Liver (tissue), 9 donors: Measurements from ENCODE around the gene SLC43A3. TPM values are rescaled to one million over a fixed set of nuclear protein-coding genes. Genes with fewer than 3 reads are reported as not detected.

ENCODE experiments used
- DNase-seq: peaks from one replicate; pipeline ENCODE4 v3.0.0-alpha.2; 2017; ENCODE audit warnings: low spot score
- H3K27ac ChIP-seq, 2 donors: one replicate each; pipeline ENCODE4 v1.7.0; 2013; ENCODE audit warnings: inconsistent platforms in 2 of 2, low read length in 2 of 2, control low read depth in 1 of 2, low read depth in 1 of 2, mild to moderate bottlenecking in 1 of 2
- H3K27me3 ChIP-seq, 4 donors: one replicate each; pipeline versions ENCODE4 v1.6.1 to v1.7.0; 2013; ENCODE audit warnings: low read length in 3 of 4, inconsistent platforms in 1 of 4, mild to moderate bottlenecking in 1 of 4, moderate library complexity in 1 of 4; ENCODE audit not compliant: control insufficient read depth in 4 of 4, insufficient read depth in 4 of 4
- H3K36me3 ChIP-seq, 4 donors: one replicate each; pipeline versions ENCODE4 v1.6.1 to v1.7.0; 2013; ENCODE audit warnings: low read length in 3 of 4, mild to moderate bottlenecking in 3 of 4, low read depth in 1 of 4, moderate library complexity in 1 of 4; ENCODE audit not compliant: control insufficient read depth in 4 of 4, insufficient read depth in 3 of 4
- H3K4me1 ChIP-seq, 4 donors: one replicate each; pipeline versions ENCODE4 v1.6.1 to v1.7.0; 2013; ENCODE audit warnings: low read length in 3 of 4, mild to moderate bottlenecking in 3 of 4, moderate library complexity in 1 of 4; ENCODE audit not compliant: control insufficient read depth in 4 of 4, insufficient read depth in 4 of 4
- H3K4me3 ChIP-seq, 3 donors: one replicate each; pipeline versions ENCODE4 v1.6.1 to v1.7.0; 2013; ENCODE audit warnings: low read length in 3 of 3, control low read depth in 1 of 3, low read depth in 1 of 3, mild to moderate bottlenecking in 1 of 3
- H3K9ac ChIP-seq, 2 donors: one replicate each; pipeline ENCODE4 v1.7.0; 2013; ENCODE audit warnings: low read length in 2 of 2, mild to moderate bottlenecking in 2 of 2, moderate library complexity in 2 of 2, control low read depth in 1 of 2, low read depth in 1 of 2
- H3K9me3 ChIP-seq, 4 donors: one replicate each; pipeline versions ENCODE4 v1.6.1 to v1.7.0; 2013; ENCODE audit warnings: low read length in 3 of 4; ENCODE audit not compliant: control insufficient read depth in 4 of 4
- EGR1 ChIP-seq, 2 donors: IDR thresholded peaks; 2 replicates each; pipeline ENCODE4 v1.6.1; 2016 to 2018; ENCODE audit warnings: antibody characterized with exemption in 2 of 2, low read depth in 2 of 2
- FOXA1 ChIP-seq: IDR thresholded peaks from 2 replicates; pipeline ENCODE4 v1.6.1; 2016; ENCODE audit warnings: antibody characterized with exemption
- FOXA2 ChIP-seq: IDR thresholded peaks from 2 replicates; pipeline ENCODE4 v1.6.1; 2016; ENCODE audit warnings: antibody characterized with exemption
- GABPA ChIP-seq, 2 donors: IDR thresholded peaks in 1 of 2; conservative IDR thresholded peaks in 1 of 2; 2 replicates each; pipeline ENCODE4 v1.6.1; 2016; ENCODE audit warnings: antibody characterized with exemption in 2 of 2, mild to moderate bottlenecking in 1 of 2, moderate library complexity in 1 of 2
- HNF4A ChIP-seq, 2 donors: conservative IDR thresholded peaks; 2 replicates each; pipeline ENCODE4 v1.6.1; 2016; ENCODE audit warnings: antibody characterized with exemption in 2 of 2, mild to moderate bottlenecking in 2 of 2
- HNF4G ChIP-seq: IDR thresholded peaks from 2 replicates; pipeline ENCODE4 v1.6.1; 2016; ENCODE audit warnings: antibody characterized with exemption
- JUND ChIP-seq, 2 donors: IDR thresholded peaks; 2 replicates each; pipeline ENCODE4 v1.6.1; 2016; ENCODE audit warnings: antibody characterized with exemption in 2 of 2
- NR2F2 ChIP-seq: IDR thresholded peaks from 2 replicates; pipeline ENCODE4 v1.6.1; 2016; ENCODE audit warnings: antibody characterized with exemption
- RXRA ChIP-seq, 2 donors: IDR thresholded peaks; 2 replicates each; pipeline ENCODE4 v1.6.1; 2017 to 2018; ENCODE audit warnings: antibody characterized with exemption in 2 of 2, mild to moderate bottlenecking in 1 of 2
- SP1 ChIP-seq: IDR thresholded peaks from 2 replicates; pipeline ENCODE4 v1.6.1; 2018; ENCODE audit warnings: antibody characterized with exemption, mild to moderate bottlenecking
- TAF1 ChIP-seq: conservative IDR thresholded peaks from 2 replicates; pipeline ENCODE4 v1.6.1; 2016; ENCODE audit warnings: antibody characterized with exemption, mild to moderate bottlenecking
- YY1 ChIP-seq: IDR thresholded peaks from 2 replicates; pipeline ENCODE4 v1.6.1; 2016; ENCODE audit warnings: antibody characterized with exemption, mild to moderate bottlenecking
- WGBS: extraction: QIAGEN DNeasy Blood & Tissue Kit; methylation state at CpG from one replicate; pipeline ENCODE4 v1.1.7; 2013; 5-methylcytosine and 5-hydroxymethylcytosine counted together
- polyA plus RNA-seq, 2 donors: library from polyadenylated mRNA; stranded (reverse) in 1 of 2; unstranded in 1 of 2; fragments of 200-250 nt in 1 of 2; fragments of >200 nt in 1 of 2; fragmentation: Nextera tagmentation in 1 of 2; extraction: Ambion mirVana in 1 of 2; gene quantifications; one replicate each; pipeline versions ENCODE4 v1.2.1 to v1.2.3, GENCODE V29; 2013 to 2015
- total RNA-seq, 2 donors: library from RNA; depleted of rRNA; stranded (reverse); fragments of >200 nt; gene quantifications; one replicate each; pipeline ENCODE4 v1.2.3, GENCODE V29; 2014
- TF ChIP-seq, protein P1 (sequence below): IDR thresholded peaks from 2 replicates; pipeline ENCODE4 v1.6.1; 2016; ENCODE audit warnings: antibody characterized with exemption
- TF ChIP-seq, protein P2 (sequence below): IDR thresholded peaks from 2 replicates; pipeline ENCODE4 v1.6.1; 2016; ENCODE audit warnings: antibody characterized with exemption
- TF ChIP-seq, protein P3 (sequence below): fragments of 150-350 bp; IDR thresholded peaks from 2 replicates; pipeline ENCODE4 v1.5.1; 2017; ENCODE audit warnings: improper control_type of control experiment, low read depth, low read length; ENCODE audit not compliant: missing input control
- TF ChIP-seq, protein P4 (sequence below): IDR thresholded peaks from 2 replicates; pipeline ENCODE4 v1.6.1; 2016; ENCODE audit warnings: antibody characterized with exemption
- TF ChIP-seq, protein P5 (sequence below): IDR thresholded peaks from 2 replicates; pipeline ENCODE4 v1.6.1; 2016; ENCODE audit warnings: antibody characterized with exemption, mild to moderate bottlenecking
- donor health status: healthy.
- donor health status: healthy.
- donor health status: healthy.
- donor health status: healthy.
- donor health status: healthy.

Gene SLC43A3
- total and polyA plus RNA-seq, 4 donors, result 47.2 to 152 (median 93.0) TPM

DNA sequence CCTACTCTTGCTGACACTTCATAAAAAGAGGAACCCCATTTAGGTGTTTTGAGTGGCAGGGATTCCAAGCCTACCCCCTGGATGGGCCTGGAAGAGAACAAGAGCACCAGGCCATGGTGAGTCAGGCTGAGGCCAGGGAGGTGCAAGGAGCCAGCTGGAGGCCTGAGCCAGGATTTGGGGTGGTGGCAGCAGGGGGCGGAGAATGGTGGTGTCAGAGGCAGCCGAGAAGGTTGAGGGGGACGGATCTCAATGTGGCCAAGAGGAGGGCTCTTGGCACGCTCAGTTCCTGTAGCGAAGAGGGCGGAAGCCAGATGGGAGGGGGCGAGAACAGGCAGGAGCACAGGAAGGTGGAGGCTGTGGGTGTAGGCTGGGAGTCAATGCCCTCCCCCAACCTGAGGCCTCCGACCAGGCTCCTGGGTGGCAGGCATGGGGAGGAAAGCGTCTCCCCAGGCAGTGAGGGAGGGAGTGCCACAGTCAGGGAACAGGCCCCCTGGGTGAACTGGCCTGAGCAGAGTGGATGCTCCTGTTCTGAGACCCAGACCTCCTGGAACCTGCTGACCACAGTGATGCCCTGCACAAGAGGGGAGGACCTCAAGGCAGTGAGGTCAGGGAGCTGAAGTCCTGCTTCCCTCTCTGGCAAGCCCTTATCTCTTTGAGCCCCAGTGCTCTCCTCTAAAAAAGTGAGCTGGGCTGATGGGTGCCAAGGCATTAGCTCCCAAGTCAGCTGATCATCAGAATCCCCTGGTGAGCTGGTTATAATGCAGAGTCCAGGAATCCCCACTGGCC is 47.3 kb upstream of the SLC43A3 start:
- WGBS, result 65% methylated on average over 9 of the region's 9 CpGs
- peaks cover 0 to 2% (median 0%) of the 10 kb centered on the region in 4 donors for H3K36me3 ChIP-seq
- H3K27ac ChIP-seq, result no peak overlapping the region
- no peak for DNase-seq
- no peaks in the 10 kb centered on the region for H3K27me3 ChIP-seq
- H3K9me3 ChIP-seq, result no peaks in the 10 kb centered on the region
- no peak overlapping the region for H3K4me3 ChIP-seq
- peaks cover 8 to 46% (median 27%) of the 10 kb centered on the region in 4 donors for H3K4me1 ChIP-seq
- no peak overlapping the region for H3K9ac ChIP-seq
- TF ChIP-seq NR2F2, result no peak
- no peak for TF ChIP-seq TAF1
- no peak for TF ChIP-seq GABPA (IDR thresholded peaks at IDR 0.05 in 1 of 2, conservative IDR thresholded peaks at IDR 0.05 in 1 of 2)
- TF ChIP-seq, protein P1, sequence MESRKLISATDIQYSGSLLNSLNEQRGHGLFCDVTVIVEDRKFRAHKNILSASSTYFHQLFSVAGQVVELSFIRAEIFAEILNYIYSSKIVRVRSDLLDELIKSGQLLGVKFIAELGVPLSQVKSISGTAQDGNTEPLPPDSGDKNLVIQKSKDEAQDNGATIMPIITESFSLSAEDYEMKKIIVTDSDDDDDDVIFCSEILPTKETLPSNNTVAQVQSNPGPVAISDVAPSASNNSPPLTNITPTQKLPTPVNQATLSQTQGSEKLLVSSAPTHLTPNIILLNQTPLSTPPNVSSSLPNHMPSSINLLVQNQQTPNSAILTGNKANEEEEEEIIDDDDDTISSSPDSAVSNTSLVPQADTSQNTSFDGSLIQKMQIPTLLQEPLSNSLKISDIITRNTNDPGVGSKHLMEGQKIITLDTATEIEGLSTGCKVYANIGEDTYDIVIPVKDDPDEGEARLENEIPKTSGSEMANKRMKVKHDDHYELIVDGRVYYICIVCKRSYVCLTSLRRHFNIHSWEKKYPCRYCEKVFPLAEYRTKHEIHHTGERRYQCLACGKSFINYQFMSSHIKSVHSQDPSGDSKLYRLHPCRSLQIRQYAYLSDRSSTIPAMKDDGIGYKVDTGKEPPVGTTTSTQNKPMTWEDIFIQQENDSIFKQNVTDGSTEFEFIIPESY, result no peak
- TF ChIP-seq EGR1 (IDR thresholded peaks at IDR 0.05; ENCODE audit: low read depth in 2 of 2), result no peak
- TF ChIP-seq HNF4G, result no peak
- TF ChIP-seq, protein P2, sequence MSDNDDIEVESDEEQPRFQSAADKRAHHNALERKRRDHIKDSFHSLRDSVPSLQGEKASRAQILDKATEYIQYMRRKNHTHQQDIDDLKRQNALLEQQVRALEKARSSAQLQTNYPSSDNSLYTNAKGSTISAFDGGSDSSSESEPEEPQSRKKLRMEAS, result no peak
- TF ChIP-seq, protein P3, sequence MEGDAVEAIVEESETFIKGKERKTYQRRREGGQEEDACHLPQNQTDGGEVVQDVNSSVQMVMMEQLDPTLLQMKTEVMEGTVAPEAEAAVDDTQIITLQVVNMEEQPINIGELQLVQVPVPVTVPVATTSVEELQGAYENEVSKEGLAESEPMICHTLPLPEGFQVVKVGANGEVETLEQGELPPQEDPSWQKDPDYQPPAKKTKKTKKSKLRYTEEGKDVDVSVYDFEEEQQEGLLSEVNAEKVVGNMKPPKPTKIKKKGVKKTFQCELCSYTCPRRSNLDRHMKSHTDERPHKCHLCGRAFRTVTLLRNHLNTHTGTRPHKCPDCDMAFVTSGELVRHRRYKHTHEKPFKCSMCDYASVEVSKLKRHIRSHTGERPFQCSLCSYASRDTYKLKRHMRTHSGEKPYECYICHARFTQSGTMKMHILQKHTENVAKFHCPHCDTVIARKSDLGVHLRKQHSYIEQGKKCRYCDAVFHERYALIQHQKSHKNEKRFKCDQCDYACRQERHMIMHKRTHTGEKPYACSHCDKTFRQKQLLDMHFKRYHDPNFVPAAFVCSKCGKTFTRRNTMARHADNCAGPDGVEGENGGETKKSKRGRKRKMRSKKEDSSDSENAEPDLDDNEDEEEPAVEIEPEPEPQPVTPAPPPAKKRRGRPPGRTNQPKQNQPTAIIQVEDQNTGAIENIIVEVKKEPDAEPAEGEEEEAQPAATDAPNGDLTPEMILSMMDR, result no peak
- TF ChIP-seq RXRA (IDR thresholded peaks at IDR 0.05), result no peak
- no peak for TF ChIP-seq HNF4A (conservative IDR thresholded peaks at IDR 0.05)

DNA sequence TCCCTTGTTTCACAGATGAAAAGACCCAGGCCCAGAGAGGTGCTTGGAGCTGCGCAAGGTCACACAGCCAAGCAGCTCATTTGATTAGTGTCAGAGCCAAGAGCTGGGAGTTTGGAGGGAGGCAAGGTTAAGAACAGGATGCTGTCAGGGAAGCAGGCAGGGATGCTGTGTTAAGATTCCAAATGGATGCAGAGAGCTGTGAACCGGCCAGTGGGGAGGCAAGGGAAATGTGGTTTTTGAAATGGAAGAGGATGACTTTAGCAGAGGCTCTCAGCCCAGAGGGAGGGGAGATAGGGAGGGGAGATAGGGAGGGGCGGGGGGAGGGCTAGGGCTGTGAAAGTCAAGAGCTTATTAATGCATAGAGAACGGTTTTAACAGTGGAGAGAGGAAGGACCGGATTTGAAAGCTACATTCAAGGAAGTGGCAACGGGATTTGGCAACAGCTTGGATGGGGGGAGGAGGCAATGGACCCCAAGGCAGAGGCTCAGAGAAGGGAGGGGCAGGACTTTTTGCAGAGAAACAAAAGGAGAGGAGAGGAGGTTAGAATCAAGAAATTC is 46.4 kb upstream of the SLC43A3 start:
- Histone ChIP-seq H3K36me3 (peaks cover 0 to 9% (median under 1%) of the 10 kb centered on the region in 4 donors), H3K27ac (no peak overlapping the region), H3K27me3 (no peaks in the 10 kb centered on the region), H3K9me3 (no peaks in the 10 kb centered on the region), H3K4me1 (peaks cover 8 to 45% (median 26%) of the 10 kb centered on the region in 4 donors), H3K4me3 (no peak overlapping the region), H3K9ac (no peak overlapping the region)
- DNase-seq, result no peak
- WGBS, result 76% methylated on average over 6 of the region's 6 CpGs
- TF ChIP-seq, protein P4, sequence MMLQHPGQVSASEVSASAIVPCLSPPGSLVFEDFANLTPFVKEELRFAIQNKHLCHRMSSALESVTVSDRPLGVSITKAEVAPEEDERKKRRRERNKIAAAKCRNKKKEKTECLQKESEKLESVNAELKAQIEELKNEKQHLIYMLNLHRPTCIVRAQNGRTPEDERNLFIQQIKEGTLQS, result no peak
- TF ChIP-seq RXRA (IDR thresholded peaks at IDR 0.05) (no peak), HNF4A (conservative IDR thresholded peaks at IDR 0.05) (no peak), FOXA2 (no peak), JUND (IDR thresholded peaks at IDR 0.05) (no peak), SP1 (no peak), GABPA (IDR thresholded peaks at IDR 0.05 in 1 of 2, conservative IDR thresholded peaks at IDR 0.05 in 1 of 2) (no peak), HNF4G (no peak), NR2F2 (no peak), TAF1 (no peak), YY1 (no peak), FOXA1 (no peak)
- TF ChIP-seq, protein P3, result no peak
- TF ChIP-seq, protein P2, result no peak
- TF ChIP-seq, protein P5, sequence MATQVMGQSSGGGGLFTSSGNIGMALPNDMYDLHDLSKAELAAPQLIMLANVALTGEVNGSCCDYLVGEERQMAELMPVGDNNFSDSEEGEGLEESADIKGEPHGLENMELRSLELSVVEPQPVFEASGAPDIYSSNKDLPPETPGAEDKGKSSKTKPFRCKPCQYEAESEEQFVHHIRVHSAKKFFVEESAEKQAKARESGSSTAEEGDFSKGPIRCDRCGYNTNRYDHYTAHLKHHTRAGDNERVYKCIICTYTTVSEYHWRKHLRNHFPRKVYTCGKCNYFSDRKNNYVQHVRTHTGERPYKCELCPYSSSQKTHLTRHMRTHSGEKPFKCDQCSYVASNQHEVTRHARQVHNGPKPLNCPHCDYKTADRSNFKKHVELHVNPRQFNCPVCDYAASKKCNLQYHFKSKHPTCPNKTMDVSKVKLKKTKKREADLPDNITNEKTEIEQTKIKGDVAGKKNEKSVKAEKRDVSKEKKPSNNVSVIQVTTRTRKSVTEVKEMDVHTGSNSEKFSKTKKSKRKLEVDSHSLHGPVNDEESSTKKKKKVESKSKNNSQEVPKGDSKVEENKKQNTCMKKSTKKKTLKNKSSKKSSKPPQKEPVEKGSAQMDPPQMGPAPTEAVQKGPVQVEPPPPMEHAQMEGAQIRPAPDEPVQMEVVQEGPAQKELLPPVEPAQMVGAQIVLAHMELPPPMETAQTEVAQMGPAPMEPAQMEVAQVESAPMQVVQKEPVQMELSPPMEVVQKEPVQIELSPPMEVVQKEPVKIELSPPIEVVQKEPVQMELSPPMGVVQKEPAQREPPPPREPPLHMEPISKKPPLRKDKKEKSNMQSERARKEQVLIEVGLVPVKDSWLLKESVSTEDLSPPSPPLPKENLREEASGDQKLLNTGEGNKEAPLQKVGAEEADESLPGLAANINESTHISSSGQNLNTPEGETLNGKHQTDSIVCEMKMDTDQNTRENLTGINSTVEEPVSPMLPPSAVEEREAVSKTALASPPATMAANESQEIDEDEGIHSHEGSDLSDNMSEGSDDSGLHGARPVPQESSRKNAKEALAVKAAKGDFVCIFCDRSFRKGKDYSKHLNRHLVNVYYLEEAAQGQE, result no peak
